GM21825 (cell line): Measurements from ENCODE around the gene JUN.
"Not testable (repeated sequence)": the region's sequence is repeated elsewhere in the genome, so short reads cannot be mapped to it uniquely, and the experiment has no call there.

Source experiments
- ATAC-seq: cut with Tn5 transposase; IDR thresholded peaks from one replicate; pipeline ENCODE4 v1.9.1; 2021; ENCODE audit warnings: mild to moderate bottlenecking, moderate library complexity; ENCODE audit not compliant: unreplicated experiment

Gene JUN

DNA sequence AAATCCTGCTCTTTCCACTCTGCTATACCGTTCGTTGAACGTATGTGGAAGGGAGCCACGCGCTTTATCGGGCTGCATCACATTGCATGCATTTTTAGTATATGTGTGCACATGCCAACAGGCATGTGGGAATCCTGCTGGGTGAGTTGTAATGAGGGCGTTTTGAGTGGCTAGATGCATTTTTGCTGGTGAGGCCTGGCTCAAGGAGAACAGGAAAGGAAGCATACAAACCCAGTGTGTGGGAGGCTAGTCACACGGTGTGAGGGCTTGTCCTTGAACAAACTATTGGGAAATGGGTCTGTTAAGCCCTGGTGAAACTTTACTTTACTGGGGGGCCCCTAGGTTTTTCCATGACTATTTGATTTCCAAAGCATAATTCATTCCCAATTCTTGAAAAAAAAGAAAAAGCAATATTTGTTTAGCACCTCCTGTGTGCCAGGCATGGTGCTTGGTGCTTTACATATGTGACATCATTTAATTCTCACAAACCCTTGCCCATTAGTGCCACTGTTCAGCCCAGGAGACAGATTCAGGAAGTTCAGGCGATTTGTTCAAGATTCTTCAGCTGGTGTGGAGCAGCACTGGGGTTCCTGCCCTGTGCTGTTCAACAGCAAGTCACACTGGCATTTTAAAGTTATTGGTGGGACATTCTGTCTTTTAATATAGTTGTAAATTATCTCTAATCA is 25.6 kb upstream of the JUN start:
- no peak for ATAC-seq

DNA sequence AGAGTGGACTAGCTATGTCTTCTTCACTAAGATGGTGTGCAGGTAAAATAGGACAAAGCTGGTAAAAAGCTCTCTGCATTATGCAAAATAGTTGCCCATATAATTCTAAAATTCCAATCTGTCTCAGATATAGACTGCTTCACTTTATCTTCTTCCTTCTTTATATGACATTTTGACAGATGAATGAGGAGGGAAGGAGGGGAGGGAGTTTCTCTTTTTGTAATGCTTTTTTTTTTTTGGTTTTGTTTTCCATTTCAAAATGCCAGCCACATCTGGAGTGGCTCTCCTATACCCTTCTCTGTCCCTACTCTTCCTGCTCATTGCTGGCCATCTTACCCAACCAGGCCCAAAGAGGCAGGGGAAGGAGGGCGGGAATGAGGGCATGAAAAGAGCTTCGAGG is 24.2 kb upstream of the JUN start:
- no peak for ATAC-seq

DNA sequence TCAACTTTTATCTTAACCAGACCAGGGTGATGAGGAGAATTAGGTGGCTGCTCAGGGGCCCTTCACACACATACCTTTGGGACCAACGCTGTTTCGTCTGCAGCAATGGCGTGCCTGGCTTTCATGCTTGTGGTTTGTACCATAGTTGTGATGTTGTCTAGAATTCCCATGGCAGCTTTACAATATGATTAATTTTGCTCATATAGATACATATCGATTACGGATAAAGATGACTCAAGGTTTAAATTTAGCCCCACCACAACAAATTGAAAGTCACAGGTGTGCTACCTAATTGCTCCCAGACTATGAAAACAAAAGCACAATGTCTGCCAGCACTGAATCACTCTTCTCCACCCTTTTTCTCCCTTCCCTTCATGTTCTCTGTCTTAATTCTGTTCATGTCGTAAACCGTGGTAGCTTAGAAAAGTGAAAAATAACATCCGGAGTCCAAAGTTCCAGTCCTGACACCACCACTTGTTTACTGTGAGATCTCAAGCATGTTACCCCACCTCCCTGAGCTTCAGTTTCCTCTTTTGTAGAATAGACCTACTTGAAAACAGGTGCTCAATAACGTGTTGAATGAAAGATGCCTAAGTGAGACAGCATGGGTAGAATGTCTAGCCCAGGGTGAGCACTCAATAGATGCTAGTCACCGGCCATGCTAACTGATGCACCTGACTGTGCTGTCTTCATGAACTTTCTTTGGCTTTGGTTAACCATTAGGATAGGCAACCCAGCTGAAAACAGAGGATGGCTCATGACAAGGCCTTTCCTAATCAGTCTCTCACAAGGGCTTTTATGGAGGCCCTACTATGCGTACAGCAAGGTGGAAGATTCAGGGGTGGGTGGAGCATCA is 22.1 kb upstream of the JUN start:
- peak; percentile 49 for ATAC-seq

DNA sequence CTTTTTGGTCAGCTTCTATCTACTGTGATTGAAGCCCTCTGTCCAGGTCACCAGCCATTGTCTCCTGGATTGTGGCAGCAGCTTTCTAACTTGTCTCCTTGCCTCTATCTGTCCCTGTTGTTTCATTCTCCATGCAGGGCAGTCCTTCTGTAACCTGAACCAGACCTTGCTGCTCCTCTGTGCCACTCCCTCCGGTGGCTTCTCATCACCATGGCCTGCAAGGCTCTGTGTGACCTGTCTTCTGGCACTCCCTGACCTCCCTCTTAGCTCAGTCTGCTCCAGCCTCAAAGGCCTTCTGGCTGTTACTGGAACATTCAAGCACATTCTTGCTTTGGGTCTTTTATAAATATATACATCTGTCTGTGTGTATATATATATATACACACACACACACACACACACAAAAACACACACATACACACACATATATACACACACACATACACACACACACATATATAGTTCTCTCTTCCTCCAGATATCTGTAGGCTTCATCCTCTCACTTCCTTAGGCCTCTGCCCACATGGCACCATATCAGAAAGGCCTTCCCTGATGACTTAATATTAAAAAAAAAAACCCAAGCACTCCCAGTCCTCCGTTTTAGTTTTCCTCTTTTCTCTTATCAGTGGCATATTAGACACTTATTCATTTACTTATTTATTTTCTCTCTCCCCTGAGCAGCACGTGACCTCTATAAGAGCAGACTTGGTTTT is 21.2 kb upstream of the JUN start:
- ATAC-seq = no peak

DNA sequence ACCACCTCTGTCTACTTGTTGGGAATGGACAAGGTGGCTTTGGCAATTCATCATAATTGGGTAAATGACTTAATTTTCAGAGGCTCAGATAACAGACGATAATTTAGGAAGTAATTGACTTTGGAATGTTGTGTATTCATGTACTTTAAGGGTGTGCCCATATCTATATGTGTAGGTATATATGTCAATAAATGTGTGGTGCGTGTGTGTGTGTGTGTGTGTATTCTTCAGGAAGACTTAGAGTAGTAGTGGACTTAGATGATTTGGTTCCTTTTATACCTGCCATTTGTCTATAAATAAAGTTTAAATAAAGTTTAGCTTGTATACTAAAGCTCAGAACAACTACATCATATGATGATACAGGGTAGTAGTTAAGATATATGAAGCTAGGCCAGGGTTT is 20.0 kb upstream of the JUN start:
- ATAC-seq = no peak

DNA sequence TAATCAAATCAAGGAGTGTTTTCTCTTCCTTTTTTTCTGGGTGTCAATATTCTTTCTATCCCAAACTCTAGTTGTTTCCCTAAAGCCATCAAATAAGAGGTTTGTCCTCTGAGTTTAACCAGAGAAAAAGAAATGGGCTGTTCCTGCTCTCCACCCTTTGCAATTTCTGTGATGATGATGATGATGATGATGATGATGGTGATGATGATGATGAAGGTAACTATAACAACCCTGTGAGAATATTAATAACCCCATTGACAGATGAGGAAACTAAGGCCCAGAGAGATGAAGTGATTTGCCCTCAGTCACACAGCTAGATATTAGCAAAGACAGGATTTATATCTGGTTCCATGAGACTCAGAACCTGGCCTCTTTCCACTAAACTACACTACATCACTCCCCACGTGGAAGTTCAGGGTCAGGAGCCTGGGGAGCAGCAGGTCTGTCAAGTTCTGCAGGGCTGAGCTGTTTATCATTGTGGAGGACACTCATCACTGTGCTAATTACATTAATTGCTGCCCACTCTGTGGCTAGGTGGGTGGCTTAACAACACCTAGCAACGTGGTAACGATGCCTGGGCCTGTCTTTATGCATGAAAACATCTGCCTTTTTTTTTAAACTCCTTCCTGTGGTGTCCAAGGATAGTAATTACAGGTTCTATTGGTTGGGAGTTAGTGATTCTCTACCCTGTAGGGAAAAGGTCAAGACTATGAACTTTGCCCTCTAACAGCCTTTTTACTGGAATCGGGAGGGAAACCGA is 19.0 kb upstream of the JUN start:
- ATAC-seq = no peak

DNA sequence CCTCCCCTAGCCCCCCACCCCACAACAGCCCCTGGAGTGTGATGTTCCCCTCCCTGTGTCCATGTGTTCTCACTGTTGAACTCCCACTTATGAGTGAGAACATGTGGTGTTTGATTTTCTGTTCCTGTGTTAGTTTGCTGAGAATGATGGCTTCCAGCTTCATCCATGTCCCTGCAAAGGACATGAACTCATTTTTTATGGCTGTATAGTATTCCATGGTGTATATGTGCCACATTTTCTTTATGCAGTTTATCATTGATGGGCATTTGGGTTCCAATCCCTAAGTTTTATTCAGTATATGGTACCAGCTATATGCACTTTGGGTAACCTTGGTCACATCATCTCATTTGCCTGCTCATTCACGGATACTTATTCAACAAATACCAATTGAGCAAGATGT is 17.4 kb upstream of the JUN start:
- not testable (repeated sequence) for ATAC-seq

GRCh38 chr1:58799650-58800049 is 15.8 kb upstream of the JUN start:
- ATAC-seq = no peak

GRCh38 chr1:58798910-58799442 is 15.1 kb upstream of the JUN start:
- no peak for ATAC-seq

DNA sequence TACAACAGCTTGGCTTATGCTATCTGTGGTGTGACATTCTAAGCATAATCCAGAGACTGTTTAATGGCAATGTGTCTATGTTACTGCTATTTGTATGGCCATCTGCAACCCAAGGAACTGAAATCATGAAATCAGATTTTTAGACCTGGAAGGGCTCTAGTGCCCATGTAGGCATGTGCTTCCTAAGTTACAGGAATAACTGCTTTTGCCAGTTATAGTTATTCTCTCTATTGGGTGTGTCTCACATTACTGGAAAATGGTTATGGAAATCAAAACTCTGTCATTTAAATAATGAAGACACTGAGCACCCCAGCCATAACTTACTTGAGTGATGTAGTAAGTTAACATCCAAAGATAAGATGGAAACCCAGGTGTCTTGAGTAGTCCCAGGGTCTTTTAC is 12.6 kb upstream of the JUN start:
- ATAC-seq = no peak

GRCh38 chr1:58794585-58794984 is 10.7 kb upstream of the JUN start:
- ATAC-seq = no peak

GRCh38 chr1:58792846-58793245 is 9.0 kb upstream of the JUN start:
- ATAC-seq = no peak

DNA sequence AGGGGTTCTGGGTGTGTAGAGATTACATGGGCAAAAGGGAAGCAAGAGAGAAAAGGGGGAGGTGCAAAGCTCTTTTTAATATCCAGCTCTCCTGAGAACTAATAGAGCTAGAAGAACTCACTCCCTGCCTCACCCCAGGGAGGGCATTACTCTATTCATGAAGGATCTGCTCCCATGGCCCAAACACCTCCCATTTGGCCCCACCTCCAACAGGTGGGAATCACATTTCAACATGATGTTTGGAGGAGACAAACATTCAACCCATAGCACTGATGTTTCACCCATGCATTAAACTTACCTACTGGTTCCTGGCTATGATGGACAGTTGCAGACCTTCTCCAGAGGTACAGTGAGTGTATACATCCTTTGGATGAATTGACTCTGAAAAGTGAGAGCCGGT is 7.3 kb upstream of the JUN start:
- no peak for ATAC-seq

DNA sequence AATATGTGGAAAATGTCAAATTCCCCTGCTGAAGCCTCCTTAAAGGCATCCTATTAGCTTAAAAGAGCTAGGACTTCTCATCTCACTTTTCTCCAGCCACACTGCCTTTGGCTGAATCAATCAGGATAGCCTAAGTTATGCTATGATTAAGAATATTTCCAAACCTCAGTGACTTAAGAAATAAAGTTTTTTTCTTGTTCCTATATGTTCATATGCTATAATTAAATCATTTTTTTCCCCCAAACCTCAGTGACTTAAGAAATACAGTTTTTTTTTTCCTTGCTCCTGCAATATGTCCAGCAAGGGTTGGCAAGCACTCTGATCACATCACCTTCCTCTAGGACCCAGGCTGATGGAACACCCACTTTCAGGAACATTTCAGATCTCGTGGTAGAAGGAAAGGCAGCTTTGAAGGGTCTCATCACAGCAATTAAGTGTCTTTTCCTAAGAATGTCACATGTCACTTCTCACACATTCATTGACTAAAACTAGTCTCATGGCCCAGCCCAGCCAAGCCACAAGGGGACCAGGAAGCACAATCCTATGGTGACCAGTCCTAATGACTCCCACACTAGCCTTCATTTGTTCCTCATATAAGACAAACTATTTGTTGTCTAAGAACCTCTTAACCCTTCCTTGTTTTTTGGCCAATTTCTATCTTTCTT is 6.3 kb upstream of the JUN start:
- ATAC-seq = no peak

DNA sequence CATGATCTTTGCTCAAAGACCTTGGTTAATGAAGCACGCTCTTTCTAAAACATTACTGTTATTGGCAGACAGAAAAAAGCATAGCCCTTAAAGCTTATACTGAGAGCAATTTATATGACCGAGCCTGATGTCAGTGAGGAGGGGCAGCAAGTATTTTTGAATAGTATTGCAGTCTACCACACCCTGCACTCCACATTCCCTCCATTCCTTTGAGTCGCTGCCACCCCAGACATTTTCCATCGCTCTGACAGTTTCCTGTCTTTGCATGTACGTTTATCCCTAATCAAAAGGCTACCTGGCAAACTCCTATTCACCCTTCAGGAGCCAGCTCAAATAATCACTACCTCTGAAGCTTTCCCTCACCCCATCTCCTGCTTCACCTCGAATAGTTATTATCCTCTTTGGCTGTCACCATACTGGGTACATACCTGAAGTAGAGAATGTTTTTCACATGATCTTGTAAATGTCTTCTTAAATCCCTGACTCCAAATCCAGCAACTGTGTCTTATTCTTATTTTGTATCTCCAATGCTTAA is 5.5 kb upstream of the JUN start:
- no peak for ATAC-seq

GRCh38 chr1:58788259-58788658 is 4.4 kb upstream of the JUN start:
- no peak for ATAC-seq

DNA sequence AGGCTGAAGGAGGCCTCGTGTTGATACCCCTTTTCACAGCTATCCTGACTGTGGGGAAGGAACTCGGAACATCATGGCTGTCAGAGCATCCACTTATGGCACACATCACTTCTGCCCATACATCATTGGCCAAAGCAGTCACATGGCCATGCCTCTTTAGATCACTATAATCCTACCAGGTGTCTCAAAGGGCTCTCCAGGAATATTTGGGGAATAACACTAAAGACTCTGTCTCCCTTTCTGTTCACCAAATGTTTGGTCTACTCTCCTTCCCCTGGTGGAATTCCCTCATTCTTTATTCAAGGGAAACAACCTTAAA is 3.0 kb upstream of the JUN start:
- ATAC-seq = no peak

DNA sequence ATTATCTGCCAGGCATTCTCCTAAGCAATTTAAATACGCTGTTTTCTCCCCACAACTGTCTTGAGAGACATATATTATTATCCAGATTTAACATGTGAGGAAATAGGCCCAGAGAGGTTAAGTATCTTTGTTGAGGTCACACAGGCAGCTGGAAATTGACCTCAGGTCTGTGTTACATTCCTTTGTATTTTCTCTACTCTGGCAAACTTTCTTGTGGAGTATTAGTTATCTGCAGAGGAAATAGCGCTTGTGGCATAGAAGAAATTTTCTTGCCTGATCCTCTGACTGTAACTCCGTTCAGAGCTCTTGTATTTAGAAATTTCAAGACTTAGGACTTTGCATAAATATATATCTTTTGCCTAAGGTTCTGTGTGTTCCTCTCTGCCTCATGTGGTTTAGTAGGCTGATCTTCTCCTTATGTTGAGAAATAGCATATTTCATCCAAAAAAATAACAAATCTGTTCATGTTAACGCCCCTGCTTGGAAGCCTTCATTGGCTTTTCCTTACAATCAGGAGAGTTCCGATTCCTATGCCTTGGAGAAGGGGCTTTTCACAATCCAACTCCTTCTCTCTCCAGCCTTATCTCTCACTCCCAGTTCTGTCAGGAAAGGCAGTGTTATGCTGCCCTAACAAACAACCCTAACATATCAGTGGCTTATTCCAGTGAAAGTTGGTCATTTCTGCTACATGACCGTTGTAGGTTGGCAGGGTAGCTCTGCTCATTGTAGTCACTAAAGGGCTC is 2.5 kb upstream of the JUN start:
- no peak for ATAC-seq

GRCh38 chr1:58785442-58786058 is 1.7 kb upstream of the JUN start:
- ATAC-seq = no peak
